Measurements from ENCODE around the gene TECPR1. TPM values are rescaled to one million over a fixed set of nuclear protein-coding genes. Genes with fewer than 3 reads are reported as not detected.

The TECPR1 gene
- total RNA-seq, 1 experiment from 2014 or later: 13.9 TPM

DNA sequence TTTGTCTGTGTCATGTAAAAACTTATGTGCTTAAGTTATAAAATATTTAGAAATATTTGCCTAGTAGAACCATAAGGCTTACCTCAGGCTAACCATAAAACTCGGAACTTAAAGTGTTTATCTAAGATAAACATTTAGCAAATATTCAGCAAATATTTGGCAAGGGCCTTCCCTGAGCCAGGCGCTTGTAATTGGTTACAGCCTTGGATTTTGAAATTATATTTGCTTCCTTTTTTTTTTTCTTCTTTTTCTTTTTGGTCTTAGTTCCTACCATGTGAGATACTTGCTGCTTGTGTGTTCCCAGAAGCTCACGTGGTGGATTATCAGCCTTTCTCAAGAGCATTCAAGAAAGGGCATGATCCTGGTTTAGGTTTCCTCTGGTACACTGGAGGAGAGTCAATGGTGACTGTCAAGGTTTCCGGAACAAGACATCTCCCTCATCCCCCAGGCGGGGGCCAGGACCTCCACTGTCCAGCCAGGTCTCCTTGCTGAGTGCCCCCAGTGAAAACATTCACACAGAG lies 24.3 kb upstream of the TECPR1 start:
- H3K4me1 ChIP-seq (ENCODE audit: insufficient read depth, low read length): no peaks in the 10 kb centered on the region
- no peaks in the 10 kb centered on the region for H3K27me3 ChIP-seq (ENCODE audit: insufficient read depth, low read length)
- no peak overlapping the region for H3K56ac ChIP-seq (ENCODE audit: insufficient read length, low read depth, low read length)
- no peak overlapping the region for H3K18ac ChIP-seq (ENCODE audit: insufficient read length, low read depth, low read length)
- DNase-seq: no peak
- H4K20me1 ChIP-seq (ENCODE audit: control insufficient read depth, insufficient read depth, insufficient read length): no peaks in the 10 kb centered on the region
- no peak overlapping the region for H2AFZ ChIP-seq (ENCODE audit: low read length)
- Mint-ChIP-seq H3K9me3 (no peaks in the 10 kb centered on the region), H3K27ac (no peak overlapping the region), H3K4me1 (peaks cover 9% of the 10 kb centered on the region in 2 experiments), H3K4me3 (no peak overlapping the region), H3K36me3 (ENCODE audit: insufficient read depth in 1 of 3, low read depth in 3 of 3) (no peaks in the 10 kb centered on the region), H3K27me3 (ENCODE audit: low read depth) (peaks cover 2% of the 10 kb centered on the region)
- no peak overlapping the region for H3K9ac ChIP-seq (ENCODE audit: extremely low read depth, insufficient read length, low read length)
- H3K4ac ChIP-seq (ENCODE audit: low read depth, low read length): no peak overlapping the region
- H3K23ac ChIP-seq (ENCODE audit: insufficient read length, low read depth, low read length): no peak overlapping the region
- H3T11ph ChIP-seq (ENCODE audit: low read length): no peak overlapping the region
- TF ChIP-seq, protein P1, sequence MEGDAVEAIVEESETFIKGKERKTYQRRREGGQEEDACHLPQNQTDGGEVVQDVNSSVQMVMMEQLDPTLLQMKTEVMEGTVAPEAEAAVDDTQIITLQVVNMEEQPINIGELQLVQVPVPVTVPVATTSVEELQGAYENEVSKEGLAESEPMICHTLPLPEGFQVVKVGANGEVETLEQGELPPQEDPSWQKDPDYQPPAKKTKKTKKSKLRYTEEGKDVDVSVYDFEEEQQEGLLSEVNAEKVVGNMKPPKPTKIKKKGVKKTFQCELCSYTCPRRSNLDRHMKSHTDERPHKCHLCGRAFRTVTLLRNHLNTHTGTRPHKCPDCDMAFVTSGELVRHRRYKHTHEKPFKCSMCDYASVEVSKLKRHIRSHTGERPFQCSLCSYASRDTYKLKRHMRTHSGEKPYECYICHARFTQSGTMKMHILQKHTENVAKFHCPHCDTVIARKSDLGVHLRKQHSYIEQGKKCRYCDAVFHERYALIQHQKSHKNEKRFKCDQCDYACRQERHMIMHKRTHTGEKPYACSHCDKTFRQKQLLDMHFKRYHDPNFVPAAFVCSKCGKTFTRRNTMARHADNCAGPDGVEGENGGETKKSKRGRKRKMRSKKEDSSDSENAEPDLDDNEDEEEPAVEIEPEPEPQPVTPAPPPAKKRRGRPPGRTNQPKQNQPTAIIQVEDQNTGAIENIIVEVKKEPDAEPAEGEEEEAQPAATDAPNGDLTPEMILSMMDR (conservative IDR thresholded peaks at IDR 0.05): no peak
- H3K9me3 ChIP-seq (ENCODE audit: control insufficient read depth, low read depth, low read length): no peaks in the 10 kb centered on the region
- H2AK5ac ChIP-seq (ENCODE audit: insufficient read length, low read length): no peak overlapping the region
- no peak overlapping the region for H3K27ac ChIP-seq (ENCODE audit: insufficient read length, low read depth, low read length)
- no peak overlapping the region for H3K4me2 ChIP-seq (ENCODE audit: insufficient read depth, insufficient read length, low read length)
- H3K14ac ChIP-seq (ENCODE audit: insufficient read depth, low read length): no peak overlapping the region
- H2BK5ac ChIP-seq (ENCODE audit: insufficient read length, low read length): no peak overlapping the region
- H4K91ac ChIP-seq (ENCODE audit: insufficient read length, low read depth, low read length): no peak overlapping the region
- H4K5ac ChIP-seq (ENCODE audit: insufficient read length, low read depth, low read length): no peak overlapping the region
- no peak overlapping the region for H4K8ac ChIP-seq (replicated peaks; ENCODE audit: insufficient read length, low read depth, low read length)
- no peak overlapping the region for H2BK15ac ChIP-seq (ENCODE audit: low read depth, low read length)
- H3K79me1 ChIP-seq (ENCODE audit: insufficient read depth, low read depth, low read length, poor library complexity, severe bottlenecking): no peaks in the 10 kb centered on the region
- WGBS (ENCODE audit: extremely low coverage, insufficient read length, low lambda C conversion rate): no CpG with 5 or more reads among the region's 5 CpGs
- H2BK120ac ChIP-seq (ENCODE audit: low read depth, low read length, poor library complexity, severe bottlenecking): no peak overlapping the region
- no peaks in the 10 kb centered on the region for H3K79me2 ChIP-seq (ENCODE audit: insufficient read depth, low read length)
- no peak overlapping the region for H2BK12ac ChIP-seq (ENCODE audit: insufficient read length, low read depth, low read length)
- H2BK20ac ChIP-seq (ENCODE audit: low read depth, low read length, poor library complexity, severe bottlenecking): no peak overlapping the region
- peaks cover 5% of the 10 kb centered on the region for H3K23me2 ChIP-seq (ENCODE audit: insufficient read length, low read depth, low read length, poor library complexity, severe bottlenecking)
